CD14-positive monocyte (primary cell): ENCODE results near the gene DGKE. TPM values are rescaled to one million over a fixed set of nuclear protein-coding genes. Genes with fewer than 3 reads are reported as not detected.

ENCODE experiments used
- DNase-seq, 3 donors: peaks; one replicate each; pipeline ENCODE4 v3.0.0-alpha.2; 2011 to 2022
- H2AFZ ChIP-seq: 2 replicates; pipeline ENCODE4 v1.6.0; 2012; ENCODE audit warnings: mild to moderate bottlenecking, low read depth, low read length, inconsistent platforms; ENCODE audit not compliant: insufficient read depth, poor library complexity, severe bottlenecking
- H3K27ac ChIP-seq, 2 donors: 1 replicate in 1 of 2; 2 replicates in 1 of 2; pipeline ENCODE4 v1.5.1; 2012 to 2013; ENCODE audit warnings: low read length in 2 of 2, control low read depth in 1 of 2, inconsistent platforms in 1 of 2, low read depth in 1 of 2, mild to moderate bottlenecking in 1 of 2
- H3K27me3 ChIP-seq, 2 donors: one replicate each; pipeline versions ENCODE4 v1.6.0 to v1.6.1; 2011 to 2013; ENCODE audit warnings: low read length in 2 of 2; ENCODE audit not compliant: control insufficient read depth in 2 of 2, insufficient read depth in 2 of 2
- H3K36me3 ChIP-seq, 2 donors: replicated peaks in 1 of 2; 1 replicate in 1 of 2; 2 replicates in 1 of 2; pipeline versions ENCODE4 v1.5.1 to v1.6.1; 2012 to 2013; ENCODE audit warnings: low read length in 2 of 2, control low read depth in 1 of 2, inconsistent platforms in 1 of 2, mild to moderate bottlenecking in 1 of 2; ENCODE audit not compliant: insufficient read depth in 2 of 2, control insufficient read depth in 1 of 2
- H3K4me1 ChIP-seq, 2 donors: 1 replicate in 1 of 2; 2 replicates in 1 of 2; pipeline versions ENCODE4 v1.5.1 to v1.6.1; 2012 to 2013; ENCODE audit warnings: low read length in 2 of 2, control low read depth in 1 of 2, inconsistent platforms in 1 of 2, mild to moderate bottlenecking in 1 of 2, moderate library complexity in 1 of 2; ENCODE audit not compliant: insufficient read depth in 2 of 2, control insufficient read depth in 1 of 2
- H3K4me2 ChIP-seq: replicated peaks from 2 replicates; pipeline ENCODE3; 2012; ENCODE audit warnings: low read length, moderate library complexity, mild to moderate bottlenecking; ENCODE audit not compliant: poor library complexity, severe bottlenecking; ENCODE audit errors: extremely low read depth
- H3K4me3 ChIP-seq, 3 experiments: fragments of 200-600 bp in 1 of 3; sonication (generic) in 1 of 3; replicated peaks in 1 of 3; 1 replicate in 2 of 3; 2 replicates in 1 of 3; pipeline ENCODE4 v1.5.1; 2011 to 2013; ENCODE audit warnings: low read length in 3 of 3, mild to moderate bottlenecking in 3 of 3, control low read depth in 2 of 3, low read depth in 2 of 3, inconsistent platforms in 1 of 3, moderate library complexity in 1 of 3
- H3K79me2 ChIP-seq: 2 replicates; pipeline ENCODE4 v1.6.0; 2012; ENCODE audit warnings: mild to moderate bottlenecking, control low read depth, inconsistent platforms, low read length, moderate library complexity; ENCODE audit not compliant: insufficient read depth
- H3K9ac ChIP-seq: 2 replicates; pipeline ENCODE4 v1.6.0; 2017; ENCODE audit warnings: low read length, mild to moderate bottlenecking; ENCODE audit not compliant: insufficient read depth, poor library complexity, severe bottlenecking
- H3K9me3 ChIP-seq, 2 donors: replicated peaks in 1 of 2; 1 replicate in 1 of 2; 2 replicates in 1 of 2; pipeline versions ENCODE4 v1.5.1 to v1.6.1; 2012 to 2013; ENCODE audit warnings: low read length in 2 of 2, control low read depth in 1 of 2; ENCODE audit not compliant: control insufficient read depth in 1 of 2, insufficient read depth in 1 of 2
- H4K20me1 ChIP-seq: 2 replicates; pipeline ENCODE4 v1.6.0; 2012; ENCODE audit warnings: mild to moderate bottlenecking, low read length, control low read depth, moderate library complexity; ENCODE audit not compliant: insufficient read depth
- H3K27ac Mint-ChIP-seq, 7 donors: one replicate each; pipeline ENCODE4 v1.8.0; 2020; ENCODE audit warnings: mild to moderate bottlenecking in 7 of 7, mixed read lengths in 7 of 7, moderate library complexity in 6 of 7, inconsistent platforms in 2 of 7
- H3K27me3 Mint-ChIP-seq, 3 donors: one replicate each; pipeline ENCODE4 v1.8.0; 2021 to 2022; ENCODE audit warnings: low read depth in 3 of 3, mild to moderate bottlenecking in 3 of 3, mixed read lengths in 3 of 3, moderate library complexity in 3 of 3, inconsistent platforms in 1 of 3
- H3K36me3 Mint-ChIP-seq, 2 donors: one replicate each; pipeline ENCODE4 v1.8.0; 2020; ENCODE audit warnings: mixed read lengths in 2 of 2, inconsistent platforms in 1 of 2, mild to moderate bottlenecking in 1 of 2
- H3K4me1 Mint-ChIP-seq: one replicate; pipeline ENCODE4 v1.8.0; 2020; ENCODE audit warnings: mild to moderate bottlenecking, mixed read lengths
- H3K4me3 Mint-ChIP-seq, 2 donors: one replicate each; pipeline ENCODE4 v1.8.0; 2020; ENCODE audit warnings: mild to moderate bottlenecking in 2 of 2, mixed read lengths in 2 of 2, moderate library complexity in 1 of 2
- H3K9me3 Mint-ChIP-seq, 7 donors: one replicate each; pipeline ENCODE4 v1.8.0; 2020 to 2022; ENCODE audit warnings: mixed read lengths in 7 of 7, mild to moderate bottlenecking in 6 of 7, moderate library complexity in 6 of 7, inconsistent platforms in 2 of 7
- WGBS: methylation state at CpG from one replicate; pipeline ENCODE4 v1.1.5; 2013; ENCODE audit warnings: missing lambda C conversion rate; ENCODE audit not compliant: insufficient coverage; 5-methylcytosine and 5-hydroxymethylcytosine counted together
- intact Hi-C, 2 donors: fragments of 100-400 bp; cut with micrococcal nuclease; formaldehyde crosslinking; loops; one replicate each; pipeline versions ENCODE4 v1.15.0 to v1.15.1; 2023
- polyA plus RNA-seq, 3 donors: library from polyadenylated mRNA; depleted of rRNA in 1 of 3; unstranded in 2 of 3; stranded (reverse) in 1 of 3; fragments of 300-500 nt in 2 of 3; fragments of >200 nt in 1 of 3; fragmentation: Illumina TruSeq in 2 of 3; gene quantifications; 1 replicate in 2 of 3; 2 replicates in 1 of 3; pipeline ENCODE4 v1.2.3, GENCODE V29; 2012 to 2021
- TF ChIP-seq, protein P1 (sequence below): fragments of 200-600 bp; IDR thresholded peaks from one replicate; pipeline ENCODE4 v1.8.0; 2022; ENCODE audit warnings: antibody characterized with exemption, mild to moderate bottlenecking

DGKE gene
- polyA plus RNA-seq, 3 donors = 1.1 to 3.0 (median 1.5) TPM

DNA sequence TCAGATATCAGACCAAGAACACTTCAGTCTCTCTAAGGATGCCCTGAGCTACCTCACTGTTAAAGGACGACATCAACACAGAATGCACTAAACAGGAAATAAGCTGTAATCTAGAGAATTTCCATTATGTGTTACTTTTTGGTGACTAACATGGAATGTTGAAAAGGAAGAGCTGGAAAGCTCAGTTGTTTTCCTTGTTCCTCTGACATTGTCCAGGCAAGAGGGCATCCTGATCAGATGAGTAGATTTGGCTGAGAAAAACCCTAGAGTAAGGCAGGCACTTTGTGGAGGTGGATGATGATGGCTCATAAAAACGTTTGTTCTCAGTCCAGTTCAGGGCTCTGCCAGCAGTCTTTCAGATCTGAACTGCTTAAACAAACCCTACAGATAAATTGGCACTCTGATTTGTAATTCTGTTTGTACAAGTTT is 34.0 kb downstream of the DGKE start:
- H3K9ac ChIP-seq = no peak overlapping the region
- Mint-ChIP-seq H3K27me3 (peaks cover 0 to under 1% (median 0%) of the 10 kb centered on the region in 3 donors), H3K4me3 (no peak overlapping the region), H3K9me3 (no peaks in the 10 kb centered on the region), H3K4me1 (peaks cover 3% of the 10 kb centered on the region), H3K36me3 (peaks cover 0 to 7% of the 10 kb centered on the region in 2 donors), H3K27ac (no peak overlapping the region)
- no peak for DNase-seq
- no peak overlapping the region for H3K27ac ChIP-seq
- no peaks in the 10 kb centered on the region for H3K4me1 ChIP-seq
- H3K27me3 ChIP-seq = no peaks in the 10 kb centered on the region
- H3K79me2 ChIP-seq = no peaks in the 10 kb centered on the region
- H3K36me3 ChIP-seq = peaks cover 0 to 4% of the 10 kb centered on the region in 2 donors
- no peak overlapping the region for H3K4me2 ChIP-seq
- intact Hi-C loops = no loop called here
- TF ChIP-seq, protein P1, sequence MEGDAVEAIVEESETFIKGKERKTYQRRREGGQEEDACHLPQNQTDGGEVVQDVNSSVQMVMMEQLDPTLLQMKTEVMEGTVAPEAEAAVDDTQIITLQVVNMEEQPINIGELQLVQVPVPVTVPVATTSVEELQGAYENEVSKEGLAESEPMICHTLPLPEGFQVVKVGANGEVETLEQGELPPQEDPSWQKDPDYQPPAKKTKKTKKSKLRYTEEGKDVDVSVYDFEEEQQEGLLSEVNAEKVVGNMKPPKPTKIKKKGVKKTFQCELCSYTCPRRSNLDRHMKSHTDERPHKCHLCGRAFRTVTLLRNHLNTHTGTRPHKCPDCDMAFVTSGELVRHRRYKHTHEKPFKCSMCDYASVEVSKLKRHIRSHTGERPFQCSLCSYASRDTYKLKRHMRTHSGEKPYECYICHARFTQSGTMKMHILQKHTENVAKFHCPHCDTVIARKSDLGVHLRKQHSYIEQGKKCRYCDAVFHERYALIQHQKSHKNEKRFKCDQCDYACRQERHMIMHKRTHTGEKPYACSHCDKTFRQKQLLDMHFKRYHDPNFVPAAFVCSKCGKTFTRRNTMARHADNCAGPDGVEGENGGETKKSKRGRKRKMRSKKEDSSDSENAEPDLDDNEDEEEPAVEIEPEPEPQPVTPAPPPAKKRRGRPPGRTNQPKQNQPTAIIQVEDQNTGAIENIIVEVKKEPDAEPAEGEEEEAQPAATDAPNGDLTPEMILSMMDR = no peak
- no peaks in the 10 kb centered on the region for H3K9me3 ChIP-seq
- WGBS = no CpG with 5 or more reads among the region's 2 CpGs
- H2AFZ ChIP-seq = no peak overlapping the region
- no peak overlapping the region for H3K4me3 ChIP-seq
- H4K20me1 ChIP-seq = no peaks in the 10 kb centered on the region

DNA sequence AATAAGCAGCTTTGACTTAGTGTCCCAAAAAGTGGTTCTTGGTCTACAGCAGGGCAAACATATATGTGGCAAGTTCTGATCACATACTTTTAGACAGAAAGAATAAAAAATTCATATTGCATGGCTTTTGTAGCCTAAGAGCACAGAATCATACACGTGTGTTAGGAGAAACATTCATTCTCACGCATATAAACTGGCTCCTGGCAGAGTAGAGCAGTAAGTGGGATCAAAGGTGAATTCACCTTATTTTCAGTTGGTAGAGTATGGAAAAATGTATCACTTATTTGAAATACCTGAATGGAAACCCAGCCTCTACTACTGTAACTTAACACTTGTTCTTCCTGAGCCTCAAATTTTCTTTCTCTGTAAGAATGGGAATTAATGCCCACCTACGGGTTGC is 34.8 kb downstream of the DGKE start:
- Histone ChIP-seq H3K4me3 (no peak overlapping the region), H3K4me1 (no peaks in the 10 kb centered on the region), H3K79me2 (no peaks in the 10 kb centered on the region), H4K20me1 (no peaks in the 10 kb centered on the region), H3K27ac (no peak overlapping the region), H3K27me3 (no peaks in the 10 kb centered on the region), H3K4me2 (no peak overlapping the region), H2AFZ (no peak overlapping the region), H3K36me3 (no peaks in the 10 kb centered on the region), H3K9me3 (no peaks in the 10 kb centered on the region), H3K9ac (no peak overlapping the region)
- Mint-ChIP-seq H3K9me3 (no peaks in the 10 kb centered on the region), H3K4me1 (peaks cover 3% of the 10 kb centered on the region), H3K36me3 (peaks cover 0 to 5% of the 10 kb centered on the region in 2 donors), H3K27ac (no peak overlapping the region), H3K27me3 (peaks cover 0 to 6% (median 2%) of the 10 kb centered on the region in 3 donors), H3K4me3 (no peak overlapping the region)
- intact Hi-C loops = no loop called here
- DNase-seq = no peak
- WGBS = 100% methylated on average over 1 of the region's 3 CpGs
- TF ChIP-seq, protein P1 = no peak
